HFFc6 (cell line): ENCODE results near the gene KLHL22. TPM values are rescaled to one million over a fixed set of nuclear protein-coding genes. Genes with fewer than 3 reads are reported as not detected.

Source experiments
- DNase-seq: peaks from one replicate; pipeline ENCODE4 v3.0.0-alpha.2; 2018
- H3K27ac Mint-ChIP-seq: 2 replicates; pipeline ENCODE4 v1.8.0; 2020; ENCODE audit warnings: mild to moderate bottlenecking, mixed read lengths
- H3K27me3 Mint-ChIP-seq: 2 replicates; pipeline ENCODE4 v1.8.0; 2021; ENCODE audit warnings: mild to moderate bottlenecking, moderate library complexity, mixed read lengths; ENCODE audit not compliant: insufficient read depth
- H3K36me3 Mint-ChIP-seq: 2 replicates; pipeline ENCODE4 v1.8.0; 2021; ENCODE audit warnings: low read depth, mixed read lengths
- H3K4me1 Mint-ChIP-seq: 2 replicates; pipeline ENCODE4 v1.8.0; 2020; ENCODE audit warnings: low read depth, mixed read lengths
- H3K4me3 Mint-ChIP-seq: 2 replicates; pipeline ENCODE4 v1.8.0; 2020; ENCODE audit warnings: mild to moderate bottlenecking, moderate library complexity, mixed read lengths
- H3K9me3 Mint-ChIP-seq: 2 replicates; pipeline ENCODE4 v1.8.0; 2020; ENCODE audit warnings: mild to moderate bottlenecking, mixed read lengths
- total RNA-seq, 6 experiments: library from RNA; stranded (reverse); fragmentation: NEBNext Ultra II Directional; extraction: Animal tissue kit (Norgen Biotek cat#: 25700); gene quantifications; 2 replicates in 1 of 6; 3 replicates in 5 of 6; pipeline ENCODE4 v1.2.3, GENCODE V29; 2021
- TF ChIP-seq, protein P1 (sequence below): fragments of 200-600 bp; sonication (generic); IDR thresholded peaks from 2 replicates; pipeline ENCODE4 v1.5.0; 2021; ENCODE audit warnings: antibody characterized with exemption, mild to moderate bottlenecking

Gene KLHL22
- total RNA-seq, 6 experiments from 2014 or later: 19.2 to 25.5 (median 21.6) TPM

DNA sequence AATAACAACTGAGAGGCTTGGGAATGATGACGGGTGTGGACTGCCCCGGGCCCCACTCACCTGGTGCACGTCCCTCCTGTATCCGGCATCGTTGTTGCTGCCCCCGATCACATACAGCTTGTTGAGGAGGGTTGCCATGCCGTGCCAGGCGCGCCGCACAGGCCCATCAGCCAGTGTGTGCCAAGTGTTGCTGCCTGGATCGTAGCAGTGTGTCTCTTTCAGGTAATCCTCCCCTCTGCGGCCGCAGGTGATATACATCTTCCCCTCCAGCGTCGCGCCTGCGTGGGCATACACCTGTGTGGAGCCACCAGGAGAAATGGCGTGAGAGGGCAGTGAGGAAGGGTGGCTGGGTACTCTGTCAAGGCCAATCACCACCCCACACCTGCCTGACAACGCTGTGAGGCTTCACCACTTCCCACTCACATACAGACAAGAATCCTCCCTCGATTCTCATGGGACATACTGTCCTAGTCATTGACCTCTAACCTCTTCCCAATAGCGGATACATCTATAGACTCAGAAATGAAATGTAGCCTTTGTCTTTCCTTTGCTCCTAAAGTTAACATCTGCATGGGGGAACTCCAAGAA, 49.1 kb downstream of the KLHL22 start:
- no peak overlapping the region for H3K27ac Mint-ChIP-seq
- DNase-seq: no peak
- H3K36me3 Mint-ChIP-seq: peaks cover 22% of the 10 kb centered on the region
- H3K9me3 Mint-ChIP-seq: no peaks in the 10 kb centered on the region
- TF ChIP-seq, protein P1, sequence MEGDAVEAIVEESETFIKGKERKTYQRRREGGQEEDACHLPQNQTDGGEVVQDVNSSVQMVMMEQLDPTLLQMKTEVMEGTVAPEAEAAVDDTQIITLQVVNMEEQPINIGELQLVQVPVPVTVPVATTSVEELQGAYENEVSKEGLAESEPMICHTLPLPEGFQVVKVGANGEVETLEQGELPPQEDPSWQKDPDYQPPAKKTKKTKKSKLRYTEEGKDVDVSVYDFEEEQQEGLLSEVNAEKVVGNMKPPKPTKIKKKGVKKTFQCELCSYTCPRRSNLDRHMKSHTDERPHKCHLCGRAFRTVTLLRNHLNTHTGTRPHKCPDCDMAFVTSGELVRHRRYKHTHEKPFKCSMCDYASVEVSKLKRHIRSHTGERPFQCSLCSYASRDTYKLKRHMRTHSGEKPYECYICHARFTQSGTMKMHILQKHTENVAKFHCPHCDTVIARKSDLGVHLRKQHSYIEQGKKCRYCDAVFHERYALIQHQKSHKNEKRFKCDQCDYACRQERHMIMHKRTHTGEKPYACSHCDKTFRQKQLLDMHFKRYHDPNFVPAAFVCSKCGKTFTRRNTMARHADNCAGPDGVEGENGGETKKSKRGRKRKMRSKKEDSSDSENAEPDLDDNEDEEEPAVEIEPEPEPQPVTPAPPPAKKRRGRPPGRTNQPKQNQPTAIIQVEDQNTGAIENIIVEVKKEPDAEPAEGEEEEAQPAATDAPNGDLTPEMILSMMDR: no peak
- no peaks in the 10 kb centered on the region for H3K27me3 Mint-ChIP-seq
- peaks cover 13% of the 10 kb centered on the region for H3K4me1 Mint-ChIP-seq
- H3K4me3 Mint-ChIP-seq: no peak overlapping the region

DNA sequence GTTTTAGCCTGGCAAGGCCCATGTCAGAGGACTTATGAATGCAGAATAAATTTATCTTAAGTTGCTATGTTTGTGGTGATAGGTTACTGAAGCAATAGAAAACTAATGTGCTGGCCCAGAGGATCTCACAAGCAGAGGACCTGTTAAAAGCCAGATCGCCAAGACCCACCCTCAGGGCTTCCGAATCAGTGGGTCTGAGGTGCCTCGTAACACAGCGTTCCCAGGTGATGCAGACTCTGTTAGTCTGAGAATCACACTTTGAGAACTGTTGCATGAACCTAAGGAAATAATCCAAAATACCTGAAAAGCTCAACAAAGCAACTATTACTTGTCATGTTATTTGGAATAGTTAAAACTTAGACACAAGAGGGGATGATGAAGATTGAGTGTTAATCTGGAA, 51.3 kb downstream of the KLHL22 start:
- peaks cover 7% of the 10 kb centered on the region; the same call in 1 of the 2 replicates for H3K36me3 Mint-ChIP-seq
- peaks cover 18% of the 10 kb centered on the region for H3K4me1 Mint-ChIP-seq
- H3K27ac Mint-ChIP-seq: no peak overlapping the region
- no peak for DNase-seq
- H3K9me3 Mint-ChIP-seq: no peaks in the 10 kb centered on the region
- TF ChIP-seq, protein P1: no peak
- no peak overlapping the region for H3K4me3 Mint-ChIP-seq
- H3K27me3 Mint-ChIP-seq: no peaks in the 10 kb centered on the region

DNA sequence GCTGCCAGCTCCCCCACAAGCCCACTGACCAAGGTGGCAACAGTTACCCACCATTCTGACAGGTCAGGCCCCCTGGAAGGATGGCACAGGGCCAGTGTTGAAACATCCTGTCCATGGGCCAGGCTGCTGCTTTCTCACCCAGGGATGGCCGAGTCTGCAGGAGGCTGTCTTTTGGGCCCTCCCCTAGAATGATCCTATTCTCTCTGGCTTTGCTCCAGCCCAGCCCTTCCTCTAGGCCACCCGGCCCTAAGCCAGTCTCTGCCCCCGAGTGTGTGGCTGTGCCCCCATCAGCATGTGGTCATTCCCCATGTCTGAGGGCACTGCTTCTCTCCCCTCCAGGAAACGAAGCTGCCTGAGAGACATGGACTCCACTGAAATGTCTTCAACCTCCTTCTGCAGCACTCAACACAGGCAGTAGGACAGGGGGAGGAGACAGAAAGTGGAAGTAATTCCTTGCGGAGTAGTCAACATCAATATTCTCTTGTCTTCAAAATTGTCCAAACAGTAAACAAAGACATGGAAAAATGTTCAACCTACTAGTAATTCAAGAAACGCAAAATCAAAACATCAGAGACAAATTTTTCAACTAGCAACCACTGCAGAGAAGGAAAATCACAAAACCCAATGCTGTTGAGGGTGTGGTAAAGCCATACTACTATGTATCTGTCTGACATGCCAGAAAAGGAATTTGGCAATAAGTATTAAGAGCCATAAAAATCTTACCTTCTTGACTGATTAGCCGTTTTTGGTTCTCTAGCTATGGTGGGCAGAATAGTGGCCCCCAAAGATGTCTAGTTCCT, 52.9 kb downstream of the KLHL22 start:
- Mint-ChIP-seq H3K27ac (peak overlapping the region; percentile 5; the same call in 1 of the 2 replicates), H3K4me3 (no peak overlapping the region), H3K27me3 (peaks cover 2% of the 10 kb centered on the region), H3K4me1 (peaks cover 27% of the 10 kb centered on the region), H3K9me3 (no peaks in the 10 kb centered on the region), H3K36me3 (no peaks in the 10 kb centered on the region)
- DNase-seq: no peak
- TF ChIP-seq, protein P1: no peak

DNA sequence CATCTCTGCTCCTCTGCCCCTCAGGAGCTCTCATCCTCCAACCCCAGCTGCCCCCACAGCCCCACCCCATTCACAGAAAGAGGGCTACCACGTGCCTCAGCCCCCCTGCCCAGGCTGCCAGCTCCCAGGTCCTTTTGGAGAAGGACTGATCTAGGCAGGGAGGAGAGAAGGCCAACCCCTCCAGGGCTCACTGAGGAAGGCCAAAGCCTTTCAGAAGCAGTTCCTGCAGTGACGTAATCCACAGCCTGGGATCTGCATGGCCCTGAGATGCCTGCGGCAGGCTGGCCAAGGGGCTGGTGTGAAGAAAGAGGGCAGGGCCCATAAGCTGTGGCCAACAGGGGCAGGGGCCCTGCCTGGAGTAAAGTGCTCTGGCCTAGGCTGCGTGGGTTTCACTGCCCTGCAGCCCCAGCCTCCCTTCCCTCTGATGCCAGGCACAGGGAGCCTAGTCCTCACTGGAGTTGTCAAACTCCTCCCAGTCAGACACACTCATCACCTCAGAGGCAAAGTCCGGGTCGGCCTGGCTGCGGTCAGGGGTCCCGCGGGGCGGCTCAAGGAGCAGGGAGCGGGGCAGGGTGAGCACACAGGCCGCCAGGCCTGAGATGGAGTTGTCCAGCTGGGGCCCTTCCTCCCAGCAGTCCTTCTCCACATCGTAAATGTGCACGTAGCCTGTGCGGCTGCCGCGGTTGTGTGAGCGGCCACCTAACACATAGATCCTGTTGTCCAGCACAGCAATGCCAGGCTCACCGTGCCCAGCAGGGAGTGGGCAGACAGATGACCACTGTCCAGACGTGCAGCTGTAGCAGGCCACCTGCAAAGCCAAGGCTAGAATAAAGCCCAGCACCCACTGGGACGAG, 53.7 kb downstream of the KLHL22 start:
- TF ChIP-seq, protein P1: no peak
- peaks cover 2% of the 10 kb centered on the region for H3K27me3 Mint-ChIP-seq
- H3K36me3 Mint-ChIP-seq: peaks cover 4% of the 10 kb centered on the region; the same call in 1 of the 2 replicates
- no peak overlapping the region for H3K4me3 Mint-ChIP-seq
- peaks cover 27% of the 10 kb centered on the region for H3K4me1 Mint-ChIP-seq
- DNase-seq: peak; percentile 56
- H3K9me3 Mint-ChIP-seq: no peaks in the 10 kb centered on the region
- H3K27ac Mint-ChIP-seq: no peak overlapping the region; the same call in 1 of the 2 replicates
